ENCODE measurements around the gene DCST2. TPM values are rescaled to one million over a fixed set of nuclear protein-coding genes. Genes with fewer than 3 reads are reported as not detected.

The DCST2 gene
- total RNA-seq, 2 experiments from 2014 or later = 0.18 to 0.40 TPM

DNA sequence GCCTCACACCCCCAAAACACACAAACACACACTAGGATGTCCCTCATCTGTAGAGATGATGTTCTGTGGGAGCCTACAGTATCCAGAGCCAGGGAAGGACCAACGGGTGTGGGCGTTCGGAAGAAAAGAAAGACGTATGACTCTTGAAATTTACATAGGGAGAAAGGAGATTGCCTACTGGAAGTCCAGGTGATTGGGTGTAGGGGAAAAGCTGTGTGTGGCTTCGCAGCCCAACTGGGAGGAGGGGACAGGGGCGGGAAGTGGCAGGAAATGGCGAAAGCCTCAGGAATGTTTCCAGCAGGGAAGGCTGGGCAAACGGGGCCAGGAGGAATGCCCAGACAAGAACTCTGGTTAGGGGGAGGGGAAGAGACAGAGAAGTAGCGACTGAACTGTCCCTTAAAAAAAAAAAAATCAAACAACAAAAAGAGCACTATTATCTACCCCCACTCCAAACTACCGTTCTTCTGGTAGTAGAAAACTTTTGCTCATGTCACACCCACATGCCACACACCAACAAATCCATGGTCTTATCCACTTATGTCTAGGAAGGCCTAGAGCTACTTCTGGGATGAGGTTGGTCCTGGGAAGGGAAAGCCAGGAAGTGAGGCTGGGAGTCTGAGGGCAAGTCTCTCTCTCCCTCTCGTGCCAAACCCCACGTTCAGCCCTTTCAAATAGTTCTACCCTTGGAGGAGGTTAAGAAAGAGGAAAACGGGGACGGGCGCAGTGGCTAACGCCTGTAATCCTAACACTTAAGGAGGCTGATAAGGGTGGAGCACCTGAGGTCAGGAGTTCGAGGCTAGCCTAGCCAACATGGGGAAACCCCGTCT, 60.9 kb downstream of the DCST2 start:
- H3K36me3 Mint-ChIP-seq (ENCODE audit: low read depth) = peaks cover 39% of the 10 kb centered on the region
- H3K4me3 Mint-ChIP-seq = no peak overlapping the region
- ChIA-PET CTCF (interaction anchor here (0.6 to 6.4 kb wide), 14 partner anchors 10 to 303 kb away, joined by 3 to 40 read pairs (median 5); partner anchors contain the start of genes ADAM15, FLAD1, KRTCAP2 and PYGO2), POLR2A (interaction anchor here (0.7 to 5.1 kb wide), 19 partner anchors 8 to 367 kb away, joined by 3 to 62 read pairs (median 12); partner anchors contain the start of genes FLAD1, LENEP, PBXIP1 and PYGO2)
- no peaks in the 10 kb centered on the region for H3K9me3 Mint-ChIP-seq
- no peaks in the 10 kb centered on the region for H3K27me3 Mint-ChIP-seq
- H3K4me1 Mint-ChIP-seq = peaks cover 50% of the 10 kb centered on the region
- DNase-seq = no peak
- no peak overlapping the region for H3K27ac Mint-ChIP-seq

DNA sequence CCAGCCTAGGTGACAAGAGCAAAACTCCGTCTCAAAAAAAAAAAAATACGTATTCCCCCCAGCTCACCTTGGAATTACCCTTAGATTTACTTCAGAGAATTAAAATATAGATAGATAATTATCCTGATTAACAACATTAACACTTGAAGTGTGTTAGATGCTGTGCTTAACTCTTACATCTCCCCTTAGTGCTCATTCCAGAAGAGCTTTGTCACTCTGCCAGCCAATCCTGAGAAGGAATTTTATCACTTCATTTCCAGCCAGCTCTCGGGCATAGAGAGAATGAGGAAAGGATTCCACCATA, 61.4 kb downstream of the DCST2 start:
- no peak overlapping the region for H3K27ac Mint-ChIP-seq
- H3K9me3 Mint-ChIP-seq = no peaks in the 10 kb centered on the region
- H3K27me3 Mint-ChIP-seq = no peaks in the 10 kb centered on the region
- H3K36me3 Mint-ChIP-seq (ENCODE audit: low read depth) = peaks cover 39% of the 10 kb centered on the region
- no peak overlapping the region for H3K4me3 Mint-ChIP-seq
- ChIA-PET CTCF (interaction anchor here (0.6 to 6.4 kb wide), 10 partner anchors 9 to 413 kb away, joined by 3 to 40 read pairs (median 7); partner anchors contain the start of genes ADAM15, FLAD1, PBXIP1 and PYGO2), POLR2A (interaction anchor here (0.9 to 3.9 kb wide), 5 partner anchors 8 to 44 kb away, joined by 4 to 34 read pairs (median 10); partner anchors contain the start of genes FLAD1, PBXIP1 and PYGO2)
- peaks cover 51% of the 10 kb centered on the region for H3K4me1 Mint-ChIP-seq
- no peak for DNase-seq

DNA sequence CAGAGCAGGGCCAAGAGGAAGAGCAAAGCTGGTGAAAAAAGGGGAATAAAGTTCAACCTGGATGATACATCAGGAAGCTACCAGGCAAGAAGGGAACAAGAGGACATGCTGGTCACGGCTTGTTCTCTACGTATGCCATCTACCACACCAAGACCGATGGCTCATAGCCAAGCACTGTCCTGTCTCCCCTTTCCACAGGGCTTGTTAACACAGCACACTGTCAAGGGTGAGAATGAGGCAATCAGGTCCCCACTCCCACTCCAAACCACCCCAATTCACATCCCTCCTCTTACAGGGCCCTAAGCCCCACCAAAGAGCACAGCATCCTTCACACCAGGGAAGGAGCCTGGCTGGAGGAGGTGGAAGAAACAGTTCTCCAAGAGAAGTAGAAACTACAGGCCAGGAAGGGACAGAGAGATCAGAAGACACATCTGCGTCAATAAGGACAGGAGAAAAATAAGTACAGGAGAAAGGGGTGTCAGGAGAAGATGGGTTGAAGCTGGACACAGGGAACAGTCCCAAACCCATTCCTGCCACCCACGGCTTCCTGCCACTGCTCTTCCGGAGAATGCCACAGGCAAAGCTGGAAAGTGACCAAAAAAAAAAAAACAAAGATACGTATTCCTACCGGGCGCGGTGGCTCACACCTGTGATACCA, 62.1 kb downstream of the DCST2 start:
- ChIA-PET CTCF (interaction anchor here (0.6 to 6.4 kb wide), 9 partner anchors 9 to 412 kb away, joined by 3 to 40 read pairs (median 7); partner anchors contain the start of genes PBXIP1 and PYGO2), POLR2A (interaction anchor here (0.9 to 3.9 kb wide), 6 partner anchors 10 to 45 kb away, joined by 4 to 34 read pairs (median 12); partner anchors contain the start of genes FLAD1, PBXIP1 and PYGO2)
- Mint-ChIP-seq H3K4me3 (peak overlapping the region; percentile 16), H3K27ac (peak overlapping the region; percentile 62), H3K4me1 (peaks cover 52% of the 10 kb centered on the region), H3K36me3 (ENCODE audit: low read depth) (peaks cover 43% of the 10 kb centered on the region), H3K27me3 (no peaks in the 10 kb centered on the region), H3K9me3 (no peaks in the 10 kb centered on the region)
- no peak for DNase-seq

DNA sequence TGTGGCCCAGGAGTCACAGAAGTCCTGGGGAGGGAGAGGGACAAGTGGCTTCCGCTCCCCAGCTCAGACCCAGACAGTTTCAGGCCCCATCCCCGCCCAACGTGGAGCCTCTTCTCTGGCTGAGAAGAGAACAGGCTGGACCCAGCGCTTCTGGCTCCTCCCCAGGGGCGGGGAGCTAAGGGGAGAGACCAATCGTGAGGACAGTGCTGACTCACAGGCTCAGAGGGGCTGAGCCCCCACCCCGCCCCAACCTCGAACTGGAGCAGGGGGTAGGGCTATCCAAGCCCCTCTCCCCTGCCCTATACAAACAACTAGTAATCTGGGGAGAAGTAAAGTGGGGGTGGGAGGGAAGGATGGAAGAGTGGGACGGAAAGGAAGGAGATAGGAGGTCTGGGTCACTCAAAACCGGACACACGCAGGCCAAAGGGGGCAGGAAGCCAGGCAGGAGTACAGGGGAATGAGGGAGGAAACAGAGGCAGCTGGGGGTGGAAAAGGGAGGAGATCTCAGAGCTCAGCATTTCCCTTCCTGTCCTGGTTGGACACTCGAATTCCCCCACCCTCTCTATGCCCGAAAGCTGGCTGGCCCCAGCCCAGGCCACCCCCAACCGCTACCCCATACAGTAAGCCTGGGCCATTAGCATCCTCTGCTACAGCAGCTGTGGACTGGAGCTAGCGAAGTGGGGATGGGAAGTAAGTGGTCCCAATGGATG, 62.8 kb downstream of the DCST2 start, which contains the start of gene SHC1:
TSS of gene SHC1 (minus strand) at position 117 of the 710 bp plus-strand sequence. CDS start 221 bp downstream, outside the sequence.
- CTCF ChIA-PET = interaction anchor here (1.0 to 3.7 kb wide), 8 partner anchors 8 to 411 kb away, joined by 3 to 24 read pairs (median 6); partner anchors contain the start of genes FLAD1, PBXIP1 and PYGO2
- Mint-ChIP-seq H3K4me3 (peak within 1 kb of the TSS; percentile 16), H3K4me1 (peaks cover 52% of the 10 kb centered on the region), H3K27ac (peak within 1 kb of the TSS; percentile 62), H3K36me3 (ENCODE audit: low read depth) (peaks cover 46% of the 10 kb centered on the region), H3K9me3 (no peaks in the 10 kb centered on the region), H3K27me3 (no peaks in the 10 kb centered on the region)
- POLR2A ChIA-PET = interaction anchor here (0.7 to 3.9 kb wide), 7 partner anchors 10 to 45 kb away, joined by 3 to 34 read pairs (median 10); partner anchors contain the start of genes FLAD1, PBXIP1, PMVK and PYGO2
- DNase-seq = peak; percentile 44

DNA sequence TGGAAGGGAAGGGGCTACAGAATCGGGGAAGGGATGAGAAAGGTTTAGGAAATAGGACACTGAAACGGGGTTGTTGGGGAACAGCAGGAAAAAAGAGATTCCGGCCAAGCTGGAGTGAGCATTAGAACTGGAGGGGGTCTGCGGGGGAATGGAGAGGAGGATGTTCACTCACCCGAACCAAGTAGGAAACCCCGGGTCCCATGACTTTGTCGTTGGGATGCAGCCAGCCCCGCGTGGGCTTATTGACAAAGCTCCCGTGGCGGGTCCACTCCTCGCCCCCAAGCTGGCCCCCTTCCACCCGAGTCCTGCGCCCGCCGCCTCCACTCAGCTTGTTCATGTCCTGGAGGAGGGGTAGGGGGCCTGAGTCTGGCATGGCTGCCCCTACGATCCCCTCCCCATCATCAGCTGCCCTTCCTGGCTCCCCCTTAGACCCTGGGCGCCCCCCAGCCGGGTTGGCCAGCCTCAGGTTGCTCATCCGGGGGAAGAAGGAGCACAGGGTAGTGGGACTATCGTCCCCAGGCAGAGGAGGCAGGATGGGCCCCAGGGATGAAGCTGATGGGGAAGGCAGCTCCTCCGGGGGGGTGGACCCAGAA, 63.6 kb downstream of the DCST2 start:
- ChIA-PET POLR2A (interaction anchor here (0.7 to 3.9 kb wide), 8 partner anchors 9 to 46 kb away, joined by 3 to 34 read pairs (median 7); partner anchors contain the start of genes FLAD1, PBXIP1, PMVK and PYGO2), CTCF (interaction anchor here (0.5 to 1.9 kb wide), 5 partner anchors 13 to 74 kb away, joined by 3 to 10 read pairs (median 4); partner anchors contain the start of gene FLAD1)
- H3K27ac Mint-ChIP-seq = no peak overlapping the region
- no peaks in the 10 kb centered on the region for H3K27me3 Mint-ChIP-seq
- H3K4me1 Mint-ChIP-seq = peaks cover 55% of the 10 kb centered on the region
- no peaks in the 10 kb centered on the region for H3K9me3 Mint-ChIP-seq
- H3K36me3 Mint-ChIP-seq (ENCODE audit: low read depth) = peaks cover 53% of the 10 kb centered on the region
- no peak overlapping the region for H3K4me3 Mint-ChIP-seq
- no peak for DNase-seq

DNA sequence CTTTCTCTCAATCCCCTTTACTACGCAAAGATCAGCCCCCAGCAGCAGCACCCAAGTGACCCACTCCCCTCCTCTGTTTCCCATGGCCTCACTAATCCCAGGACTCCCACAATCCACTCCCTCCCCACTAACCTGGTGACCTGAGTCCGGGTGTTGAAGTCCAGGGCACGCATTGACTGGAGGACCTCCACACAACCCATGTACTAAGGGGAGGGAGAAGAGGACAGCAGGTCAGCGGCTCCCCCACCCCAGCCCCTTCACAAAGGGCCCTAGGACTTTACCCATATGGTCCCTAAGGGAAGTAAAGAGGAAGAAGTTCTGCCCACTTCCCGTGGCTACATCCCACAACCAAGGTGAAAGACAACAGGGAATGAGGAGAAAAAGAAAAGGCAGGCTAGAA, 64.3 kb downstream of the DCST2 start:
- H3K4me3 Mint-ChIP-seq = no peak overlapping the region
- CTCF ChIA-PET = interaction anchor here (1.7 kb wide), 1 partner anchor 25 kb away, joined by 4 read pairs; no protein-coding TSS in a partner anchor
- H3K27me3 Mint-ChIP-seq = no peaks in the 10 kb centered on the region
- DNase-seq = no peak
- H3K36me3 Mint-ChIP-seq (ENCODE audit: low read depth) = peaks cover 57% of the 10 kb centered on the region
- peak overlapping the region; percentile 40 for H3K27ac Mint-ChIP-seq
- POLR2A ChIA-PET = interaction anchor here (0.9 to 3.9 kb wide), 3 partner anchors 8 to 46 kb away, joined by 3 to 34 read pairs (median 13); partner anchors contain the start of genes FLAD1 and PYGO2
- H3K4me1 Mint-ChIP-seq = peaks cover 57% of the 10 kb centered on the region
- no peaks in the 10 kb centered on the region for H3K9me3 Mint-ChIP-seq

DNA sequence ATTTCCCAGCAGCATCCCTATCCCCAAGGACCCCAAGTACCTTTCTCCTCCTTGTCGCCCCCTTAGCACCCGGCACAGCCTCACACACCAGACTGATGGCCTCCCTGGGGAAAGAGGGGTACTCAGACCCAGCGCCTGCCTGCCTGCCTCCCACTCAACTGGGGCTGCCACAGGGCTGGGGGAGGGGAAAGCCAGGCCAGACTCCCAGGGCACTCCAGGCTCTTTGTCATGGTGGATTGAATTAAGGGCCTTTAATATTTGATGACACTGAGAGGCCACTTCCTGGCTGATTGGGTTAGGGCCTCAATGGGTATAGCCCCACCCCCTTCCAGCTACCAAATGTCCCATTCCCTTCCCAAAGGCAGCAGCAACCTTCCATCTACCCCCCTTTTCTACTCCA, 64.8 kb downstream of the DCST2 start:
- Mint-ChIP-seq H3K36me3 (ENCODE audit: low read depth) (peaks cover 61% of the 10 kb centered on the region), H3K9me3 (no peaks in the 10 kb centered on the region), H3K4me3 (no peak overlapping the region), H3K4me1 (peaks cover 60% of the 10 kb centered on the region), H3K27ac (peak overlapping the region; percentile 40), H3K27me3 (no peaks in the 10 kb centered on the region)
- CTCF ChIA-PET = no interaction called here
- POLR2A ChIA-PET = interaction anchor here (3.0 kb wide), 1 partner anchor 15 kb away, joined by 13 read pairs; the partner anchor contains the start of gene FLAD1
- no peak for DNase-seq

Other genes with a start within 250 kb of the DCST2 start
- under 1 TPM in 1 of 2 experiments, not detected in 1; 0.10 TPM for gene KCNN3, start 163.5 kb downstream of the DCST2 start, total RNA-seq
- 10 to 100 TPM; 40.7 to 41.8 TPM for gene PMVK, start 97.1 kb downstream of the DCST2 start, total RNA-seq
- gene PBXIP1, start 77.7 kb downstream of the DCST2 start, total RNA-seq = 100 to 1,000 TPM; 169 TPM
- gene PYGO2, start 72.0 kb downstream of the DCST2 start, total RNA-seq = 10 to 100 TPM; 48.7 to 49.7 TPM
- 10 to 100 TPM; 80.7 to 80.8 TPM for gene SHC1, start 63.0 kb downstream of the DCST2 start, total RNA-seq
- gene CKS1B, start 59.1 kb downstream of the DCST2 start, total RNA-seq = 100 to 1,000 TPM; 151 to 162 TPM
- 10 to 100 TPM; 34.7 to 35.1 TPM for gene FLAD1, start 50.4 kb downstream of the DCST2 start, total RNA-seq
- gene LENEP, start 40.2 kb downstream of the DCST2 start, total RNA-seq = 1 to 10 TPM in 1 of 2 experiments, under 1 TPM in 1; 0.35 to 1.2 TPM
- 100 to 1,000 TPM; 151 to 152 TPM for gene ZBTB7B, start 31.0 kb downstream of the DCST2 start, total RNA-seq
- gene DCST1, start within 50 bp of the DCST2 start, total RNA-seq = not detected
- 10 to 100 TPM; 73.9 to 76.4 TPM for gene ADAM15, start 17.5 kb upstream of the DCST2 start, total RNA-seq
- gene EFNA4, start 30.0 kb upstream of the DCST2 start, total RNA-seq = 1 to 10 TPM; 6.6 to 8.5 TPM
- 1 to 10 TPM; 3.9 to 4.9 TPM for gene EFNA3, start 45.1 kb upstream of the DCST2 start, total RNA-seq
- gene EFNA1, start 94.1 kb upstream of the DCST2 start, total RNA-seq = not detected
- 10 to 100 TPM; 50.4 to 52.6 TPM for gene SLC50A1, start 102.1 kb upstream of the DCST2 start, total RNA-seq
- 10 to 100 TPM; 80.2 to 80.6 TPM for gene DPM3, start 106.8 kb upstream of the DCST2 start, total RNA-seq
- gene KRTCAP2, start 139.5 kb upstream of the DCST2 start, total RNA-seq = 100 to 1,000 TPM; 203 to 224 TPM
- 10 to 100 TPM; 17.8 to 18.3 TPM for gene TRIM46, start 140.1 kb upstream of the DCST2 start, total RNA-seq
- 10 to 100 TPM; 30.7 to 32.3 TPM for gene THBS3, start 174.1 kb upstream of the DCST2 start, total RNA-seq
- gene MTX1, start 174.9 kb upstream of the DCST2 start, total RNA-seq = 10 to 100 TPM; 41.2 to 43.1 TPM
- gene ENTREP3, start 221.7 kb upstream of the DCST2 start, total RNA-seq = 10 to 100 TPM; 26.3 to 27.3 TPM
- 10 to 100 TPM; 87.5 to 91.9 TPM for gene SCAMP3, start 228.6 kb upstream of the DCST2 start, total RNA-seq
- gene CLK2, start 239.7 kb upstream of the DCST2 start, total RNA-seq = 10 to 100 TPM; 78.0 to 82.0 TPM
- 1 to 10 TPM; 3.7 to 4.9 TPM for gene HCN3, start 243.7 kb upstream of the DCST2 start, total RNA-seq